Measurements from ENCODE around the gene SOBP.

SOBP gene

GRCh38 chr6:107670792-107671199, 180.9 kb downstream of the SOBP start:
- no peak for TF ChIP-seq CTCF (IDR thresholded peaks at IDR 0.05; ENCODE audit: low read depth, low read length)
- no peak overlapping the region for H3K4me3 ChIP-seq (ENCODE audit: low read depth, low read length)
- DNase-seq (ENCODE audit: low read depth, low spot score), result no peak
- in situ Hi-C loops (cut with HindIII; ENCODE audit: low sequenced_read_pairs), result no loop called here

- DNase-seq (ENCODE audit: low read depth, low spot score), result no peak
- H3K4me3 ChIP-seq (ENCODE audit: low read depth, low read length), result no peak overlapping the region
- in situ Hi-C loops (cut with HindIII; ENCODE audit: low sequenced_read_pairs), result no loop called here
- TF ChIP-seq CTCF (IDR thresholded peaks at IDR 0.05; ENCODE audit: low read depth, low read length), result no peak
These were observed 183.2 kb downstream of the SOBP start for GRCh38 chr6:107673076-107673494.

GRCh38 chr6:107674995-107675738, 185.2 kb downstream of the SOBP start:
- no peak overlapping the region for H3K4me3 ChIP-seq (ENCODE audit: low read depth, low read length)
- TF ChIP-seq CTCF (IDR thresholded peaks at IDR 0.05; ENCODE audit: low read depth, low read length), result peak; percentile 89
- peak; percentile 83 for DNase-seq (ENCODE audit: low read depth, low spot score)
- in situ Hi-C loops (cut with HindIII; ENCODE audit: low sequenced_read_pairs), result no loop called here

GRCh38 chr6:107676042-107676441, 186.1 kb downstream of the SOBP start:
- no peak for TF ChIP-seq CTCF (IDR thresholded peaks at IDR 0.05; ENCODE audit: low read depth, low read length)
- in situ Hi-C loops (cut with HindIII; ENCODE audit: low sequenced_read_pairs), result no loop called here
- no peak overlapping the region for H3K4me3 ChIP-seq (ENCODE audit: low read depth, low read length)
- DNase-seq (ENCODE audit: low read depth, low spot score), result no peak

DNA sequence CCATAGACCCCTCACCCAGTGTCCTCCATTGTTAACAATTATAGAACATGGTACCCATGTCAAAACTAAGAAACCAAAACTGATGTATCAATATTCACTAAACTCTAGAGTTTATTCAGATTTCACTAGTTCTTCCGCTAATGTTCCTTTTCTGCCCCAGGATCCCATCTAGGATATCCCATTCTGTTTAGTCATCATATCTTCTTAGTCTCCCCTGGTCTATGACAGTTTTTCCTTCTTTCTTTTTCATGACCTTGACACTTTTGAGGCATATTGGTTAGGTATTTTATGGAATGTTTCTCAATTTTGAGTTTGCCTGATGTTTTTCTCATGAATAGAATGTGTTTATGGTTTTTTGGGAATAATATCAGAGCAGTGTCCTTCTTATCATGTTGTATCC, 187.5 kb downstream of the SOBP start:
- no peak overlapping the region for H3K4me3 ChIP-seq (ENCODE audit: low read depth, low read length)
- in situ Hi-C loops (cut with HindIII; ENCODE audit: low sequenced_read_pairs), result no loop called here
- no peak for TF ChIP-seq CTCF (IDR thresholded peaks at IDR 0.05; ENCODE audit: low read depth, low read length)
- no peak for DNase-seq (ENCODE audit: low read depth, low spot score)

- TF ChIP-seq CTCF (IDR thresholded peaks at IDR 0.05; ENCODE audit: low read depth, low read length), result no peak
- no peak overlapping the region for H3K4me3 ChIP-seq (ENCODE audit: low read depth, low read length)
- DNase-seq (ENCODE audit: low read depth, low spot score), result no peak
- in situ Hi-C loops (cut with HindIII; ENCODE audit: low sequenced_read_pairs), result no loop called here
These were observed 189.5 kb downstream of the SOBP start for GRCh38 chr6:107679457-107679856.

Data from astrocyte of the spinal cord (primary cell).